GM19452 (cell line): ENCODE results near the gene TMEM270.
"Not testable (repeated sequence)": the region's sequence is repeated elsewhere in the genome, so short reads cannot be mapped to it uniquely, and the experiment has no call there.

Experiments used
- ATAC-seq: cut with Tn5 transposase; IDR thresholded peaks from one replicate; pipeline ENCODE4 v1.9.1; 2021; ENCODE audit not compliant: unreplicated experiment

TMEM270 gene

GRCh38 chr7:73852500-73852899, 8.5 kb upstream of the TMEM270 start:
- ATAC-seq = no peak

- ATAC-seq = no peak
Observed at GRCh38 chr7:73856941-73857340, 4.0 kb upstream of the TMEM270 start.

- ATAC-seq = no peak
Observed at GRCh38 chr7:73858807-73859206, 2.2 kb upstream of the TMEM270 start.

GRCh38 chr7:73861305-73861704, 346 bp downstream of the TMEM270 start:
- ATAC-seq = no peak

GRCh38 chr7:73864981-73865711, 4.2 kb downstream of the TMEM270 start:
- no peak for ATAC-seq

- no peak for ATAC-seq
Observed at GRCh38 chr7:73865738-73866445, 4.9 kb downstream of the TMEM270 start.

- no peak for ATAC-seq
Observed at GRCh38 chr7:73866446-73866767, 5.4 kb downstream of the TMEM270 start.

- no peak for ATAC-seq
Observed at GRCh38 chr7:73869011-73869798, 8.2 kb downstream of the TMEM270 start.

GRCh38 chr7:73870041-73870492, 9.1 kb downstream of the TMEM270 start:
- no peak for ATAC-seq

GRCh38 chr7:73871163-73872011, 10.4 kb downstream of the TMEM270 start:
- ATAC-seq = no peak

GRCh38 chr7:73872056-73872908, 11.3 kb downstream of the TMEM270 start:
- no peak for ATAC-seq

- ATAC-seq = no peak
Observed at GRCh38 chr7:73876361-73876760, 15.4 kb downstream of the TMEM270 start.

- ATAC-seq = no peak
Observed at GRCh38 chr7:73876973-73877372, 16.0 kb downstream of the TMEM270 start.

GRCh38 chr7:73879977-73880681, 19.2 kb downstream of the TMEM270 start:
- ATAC-seq = no peak

- no peak for ATAC-seq
Observed at GRCh38 chr7:73880755-73881328, 19.9 kb downstream of the TMEM270 start.

GRCh38 chr7:73881352-73882046, 20.5 kb downstream of the TMEM270 start:
- ATAC-seq = no peak

GRCh38 chr7:73882047-73882402, 21.1 kb downstream of the TMEM270 start:
- ATAC-seq = no peak

GRCh38 chr7:73884867-73885422, 24.0 kb downstream of the TMEM270 start:
- not testable (repeated sequence) for ATAC-seq
